Measurements from ENCODE around the gene CCNY. TPM values are rescaled to one million over a fixed set of nuclear protein-coding genes. Genes with fewer than 3 reads are reported as not detected.
A peak's percentile ranks its signal among the peaks of the same experiment; 100 is the strongest.

The CCNY gene
- polyA plus RNA-seq, 2 of the 4 experiments (the other 2 are of a cell fraction): 28.1 to 55.5 TPM

DNA sequence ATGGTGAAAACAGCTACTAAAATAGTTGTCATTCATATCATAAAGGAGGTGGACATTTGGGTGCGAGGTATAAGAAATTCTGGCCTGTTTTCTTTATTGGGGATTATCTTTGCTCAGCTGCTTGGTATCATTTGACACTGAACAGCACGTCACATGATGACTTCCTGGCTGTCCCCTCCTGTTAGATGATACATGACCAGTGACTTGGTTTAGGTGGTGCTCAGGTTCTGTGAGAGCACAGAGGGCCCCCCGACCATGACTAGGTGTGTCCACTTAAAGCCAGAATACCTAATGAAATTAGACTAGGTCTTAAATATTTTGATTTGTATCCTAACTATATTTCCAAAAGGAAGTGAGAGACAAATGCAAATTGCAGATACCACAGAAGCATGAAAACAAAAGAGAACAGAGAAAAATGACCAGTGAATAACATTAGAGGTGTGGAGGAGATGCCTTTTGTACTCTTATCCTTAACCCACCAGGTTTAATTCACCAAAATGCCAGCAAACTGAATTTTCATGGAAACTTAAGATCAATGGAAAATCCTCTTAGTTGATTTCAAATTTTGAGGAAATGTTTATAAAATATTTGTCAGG is 218.2 kb downstream of the CCNY start:
- peaks cover 21% of the 10 kb centered on the region; the same call in 2 of the 3 replicates for H3K4me1 ChIP-seq
- ChIA-PET POLR2A (no interaction called here), CTCF (interaction anchor here (1.8 to 3.7 kb wide), 2 partner anchors 8 kb away, joined by 8 to 24 read pairs; no protein-coding TSS in a partner anchor)
- DNase-seq (ENCODE audit: low read depth in 1 of 2, low spot score in 1 of 2) (no peak), ATAC-seq (no peak), FAIRE-seq (no peak)
- no peaks in the 10 kb centered on the region for H3K9me3 ChIP-seq
- no peak overlapping the region for H3K4me2 ChIP-seq
- H3K27ac ChIP-seq: no peak overlapping the region
- no peak overlapping the region for H3K4me3 ChIP-seq
- WGBS (ENCODE audit: missing lambda C conversion rate): 86% methylated on average over 3 of the region's 3 CpGs
- no peak for TF ChIP-seq KDM1A (IDR thresholded peaks at IDR 0.05; ENCODE audit: low read depth)
- TF ChIP-seq HOXA7 (CRISPR knock-in tag; IDR thresholded peaks at IDR 0.05): no peak
- TF ChIP-seq RNF2 (IDR thresholded peaks at IDR 0.05; ENCODE audit: borderline replicate concordance, low read depth): no peak
- no peak for TF ChIP-seq ZC3H11A (IDR thresholded peaks at IDR 0.05)
- no peak for TF ChIP-seq HEYL (CRISPR knock-in tag; IDR thresholded peaks at IDR 0.05)
- TF ChIP-seq NPAS2 (CRISPR knock-in tag; IDR thresholded peaks at IDR 0.05; ENCODE audit: borderline replicate concordance): no peak
- TF ChIP-seq PHF8 (IDR thresholded peaks at IDR 0.05; ENCODE audit: borderline replicate concordance, low read depth): no peak
- TF ChIP-seq POLR2AphosphoS2 (conservative IDR thresholded peaks at IDR 0.05; ENCODE audit: low read length): no peak
- no peak for TF ChIP-seq NFE2L2 (conservative IDR thresholded peaks at IDR 0.05; ENCODE audit: low read length)
- TF ChIP-seq, protein P1, sequence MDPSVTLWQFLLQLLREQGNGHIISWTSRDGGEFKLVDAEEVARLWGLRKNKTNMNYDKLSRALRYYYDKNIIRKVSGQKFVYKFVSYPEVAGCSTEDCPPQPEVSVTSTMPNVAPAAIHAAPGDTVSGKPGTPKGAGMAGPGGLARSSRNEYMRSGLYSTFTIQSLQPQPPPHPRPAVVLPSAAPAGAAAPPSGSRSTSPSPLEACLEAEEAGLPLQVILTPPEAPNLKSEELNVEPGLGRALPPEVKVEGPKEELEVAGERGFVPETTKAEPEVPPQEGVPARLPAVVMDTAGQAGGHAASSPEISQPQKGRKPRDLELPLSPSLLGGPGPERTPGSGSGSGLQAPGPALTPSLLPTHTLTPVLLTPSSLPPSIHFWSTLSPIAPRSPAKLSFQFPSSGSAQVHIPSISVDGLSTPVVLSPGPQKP (IDR thresholded peaks at IDR 0.05; ENCODE audit: low read depth, low read length): no peak
- no peak for TF ChIP-seq HOXB5 (CRISPR knock-in tag; IDR thresholded peaks at IDR 0.05)
- TF ChIP-seq HDAC2 (IDR thresholded peaks at IDR 0.05): no peak
- no peak for TF ChIP-seq ZFP36 (IDR thresholded peaks at IDR 0.05; ENCODE audit: borderline replicate concordance, partially characterized antibody)
- no peak for TF ChIP-seq MAX (IDR thresholded peaks at IDR 0.05)
- TF ChIP-seq RAD21 (conservative IDR thresholded peaks at IDR 0.05 in 1 of 2, IDR thresholded peaks at IDR 0.05 in 1 of 2): no peak

DNA sequence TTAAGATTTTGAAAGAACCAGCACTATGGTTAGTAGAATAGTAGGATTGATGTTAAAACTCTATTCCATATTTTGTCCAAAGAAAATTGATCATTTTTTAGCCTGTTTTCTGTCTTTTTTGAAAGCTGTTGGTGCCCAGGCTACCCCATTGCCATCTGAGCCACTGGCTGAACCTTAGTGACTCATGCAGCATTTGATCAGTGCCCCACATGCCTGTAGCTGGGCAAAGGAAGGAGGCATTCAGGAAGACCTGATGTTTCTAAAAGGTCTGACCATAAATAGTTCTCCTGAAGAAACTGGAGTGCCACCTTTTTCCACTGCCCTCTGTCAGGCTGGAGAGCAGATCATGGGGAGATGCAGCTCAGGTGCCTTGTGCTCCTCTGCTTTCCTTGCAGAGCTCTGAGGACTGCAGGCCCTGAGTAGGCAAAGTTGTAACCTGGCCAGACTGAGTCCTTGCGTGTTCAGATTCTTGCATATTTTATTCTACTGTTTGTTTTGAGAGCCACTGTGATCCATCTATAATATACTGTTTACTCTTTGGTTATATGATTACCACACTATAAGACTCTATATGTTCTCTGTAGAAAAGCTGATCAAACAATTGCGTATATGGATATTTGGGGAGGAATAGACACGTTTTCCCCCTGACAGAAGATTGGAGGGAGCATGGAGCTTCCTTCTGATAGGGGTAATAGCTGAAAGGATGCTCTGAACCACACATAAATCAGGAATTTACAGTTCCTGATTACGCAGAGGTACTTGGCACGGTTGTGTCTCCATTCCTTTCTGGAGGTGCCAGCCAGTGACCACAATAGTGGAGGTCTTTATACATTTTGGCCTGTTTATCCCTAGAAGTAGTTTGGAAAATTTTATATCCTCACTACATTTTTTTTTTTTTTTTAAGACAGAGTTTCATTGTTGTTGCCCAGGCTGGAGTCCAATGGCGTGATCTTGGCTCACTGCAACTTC is 219.9 kb downstream of the CCNY start:
- TF ChIP-seq, protein P2, sequence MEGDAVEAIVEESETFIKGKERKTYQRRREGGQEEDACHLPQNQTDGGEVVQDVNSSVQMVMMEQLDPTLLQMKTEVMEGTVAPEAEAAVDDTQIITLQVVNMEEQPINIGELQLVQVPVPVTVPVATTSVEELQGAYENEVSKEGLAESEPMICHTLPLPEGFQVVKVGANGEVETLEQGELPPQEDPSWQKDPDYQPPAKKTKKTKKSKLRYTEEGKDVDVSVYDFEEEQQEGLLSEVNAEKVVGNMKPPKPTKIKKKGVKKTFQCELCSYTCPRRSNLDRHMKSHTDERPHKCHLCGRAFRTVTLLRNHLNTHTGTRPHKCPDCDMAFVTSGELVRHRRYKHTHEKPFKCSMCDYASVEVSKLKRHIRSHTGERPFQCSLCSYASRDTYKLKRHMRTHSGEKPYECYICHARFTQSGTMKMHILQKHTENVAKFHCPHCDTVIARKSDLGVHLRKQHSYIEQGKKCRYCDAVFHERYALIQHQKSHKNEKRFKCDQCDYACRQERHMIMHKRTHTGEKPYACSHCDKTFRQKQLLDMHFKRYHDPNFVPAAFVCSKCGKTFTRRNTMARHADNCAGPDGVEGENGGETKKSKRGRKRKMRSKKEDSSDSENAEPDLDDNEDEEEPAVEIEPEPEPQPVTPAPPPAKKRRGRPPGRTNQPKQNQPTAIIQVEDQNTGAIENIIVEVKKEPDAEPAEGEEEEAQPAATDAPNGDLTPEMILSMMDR (IDR thresholded peaks at IDR 0.05): no peak
- TF ChIP-seq RARB (CRISPR knock-in tag; IDR thresholded peaks at IDR 0.05) (no peak), SREBF2 (IDR thresholded peaks at IDR 0.05) (no peak), FOSB (CRISPR knock-in tag; IDR thresholded peaks at IDR 0.05) (no peak), HEYL (CRISPR knock-in tag; IDR thresholded peaks at IDR 0.05) (no peak), TP53 (CRISPR knock-in tag; IDR thresholded peaks at IDR 0.05) (no peak)
- TF ChIP-seq, protein P1 (IDR thresholded peaks at IDR 0.05; ENCODE audit: low read depth, low read length): no peak
- DNase-seq (ENCODE audit: low read depth in 1 of 2, low spot score in 1 of 2) (no peak), ATAC-seq (peak in 1 of 2 experiments; percentile 35; a peak in 1 of 6 replicates), FAIRE-seq (no peak)
- Histone ChIP-seq H3K4me1 (peaks cover 21% of the 10 kb centered on the region; the same call in 2 of the 3 replicates), H3K4me2 (no peak overlapping the region), H3K4me3 (no peak overlapping the region), H3K27ac (no peak overlapping the region), H3K9me3 (no peaks in the 10 kb centered on the region)
- ChIA-PET CTCF (interaction anchor here (0.5 to 1.8 kb wide), 5 partner anchors 10 to 1223 kb away, joined by 3 to 8 read pairs (median 4); no protein-coding TSS in a partner anchor), POLR2A (no interaction called here)
- WGBS (ENCODE audit: missing lambda C conversion rate): 84% methylated on average over 6 of the region's 6 CpGs
